Stimulated activated CD4-positive, alpha-beta T cell treated with anti-CD3 and anti-CD28 coated beads, Interleukin-12 subunit alpha, Interleukin-12 subunit beta, amount 100 ng/mL, for 48 hours (primary cell): ENCODE measurements around the gene TTL.
A peak's percentile ranks its signal among the peaks of the same experiment; 100 is the strongest.
"Not testable (repeated sequence)": the region's sequence is repeated elsewhere in the genome, so short reads cannot be mapped to it uniquely, and the experiment has no call there.

Experiments used
- DNase-seq, 3 donors: peaks; one replicate each; pipeline ENCODE4 v3.0.0-alpha.2; 2020; ENCODE audit warnings: low read depth in 2 of 3, low spot score in 1 of 3

TTL gene

DNA sequence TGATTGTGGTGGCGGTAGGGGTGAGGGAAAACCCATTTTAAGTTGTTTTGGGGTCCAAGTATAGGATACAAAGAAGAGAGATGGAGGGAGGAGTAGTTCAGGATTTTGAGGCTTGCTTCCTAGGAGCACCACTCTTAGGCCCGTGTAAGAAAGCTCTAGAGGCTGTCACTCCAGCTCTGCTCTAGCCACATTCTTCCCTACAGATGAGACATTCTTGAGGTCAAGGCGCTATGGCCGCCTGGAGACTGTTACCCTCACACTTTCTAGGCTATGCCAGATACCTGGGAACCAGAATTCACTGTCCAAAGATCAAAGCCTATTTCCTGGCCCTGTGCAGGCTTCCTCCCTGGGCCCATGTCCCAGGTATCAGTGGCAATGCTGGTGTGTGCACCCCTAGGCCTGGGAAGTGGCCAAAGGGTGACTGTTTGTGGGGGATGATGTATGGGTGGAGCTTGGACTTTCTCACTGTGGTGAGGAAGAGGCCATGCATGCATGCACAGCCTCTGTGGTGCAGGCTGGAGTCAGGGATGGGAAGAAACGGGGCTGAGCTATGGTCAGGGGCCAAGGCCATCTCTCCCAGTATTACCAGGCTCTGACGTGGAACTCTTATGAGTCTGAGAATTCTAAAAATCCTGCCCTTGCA lies 7.0 kb upstream of the TTL start:
- no peak for DNase-seq

- no peak for DNase-seq
Observed at GRCh38 chr2:112476434-112476833, 5.5 kb upstream of the TTL start.

DNA sequence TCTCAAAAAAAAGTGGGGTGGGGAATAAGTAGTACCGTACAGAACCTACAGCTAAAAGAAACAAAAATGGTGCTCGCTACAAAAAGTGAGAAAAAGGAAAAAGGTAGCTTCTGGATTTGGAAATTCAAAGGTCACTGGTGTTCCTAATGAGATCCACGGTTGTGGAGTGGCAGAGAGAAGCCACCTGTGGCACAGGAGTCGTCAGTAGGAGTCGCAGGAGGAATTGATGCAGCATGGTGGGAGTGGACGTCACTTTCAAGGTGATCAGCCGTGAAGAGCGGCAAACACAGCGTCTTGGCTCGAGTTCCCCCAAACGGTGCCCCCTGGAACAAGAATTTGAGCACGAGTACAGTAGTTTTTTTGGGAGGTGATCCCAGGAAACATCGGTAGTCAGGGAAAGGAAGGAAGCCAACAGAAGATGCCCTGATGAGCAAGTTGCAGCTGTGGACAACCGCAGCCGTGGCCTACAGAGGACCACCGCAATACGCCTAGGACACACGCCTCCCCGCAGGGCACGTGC lies 1.4 kb upstream of the TTL start:
- no peak for DNase-seq

- DNase-seq: peak; percentile 73 to 78 (median 75)
Observed at GRCh38 chr2:112481050-112481527, 867 bp upstream of the TTL start.

DNA sequence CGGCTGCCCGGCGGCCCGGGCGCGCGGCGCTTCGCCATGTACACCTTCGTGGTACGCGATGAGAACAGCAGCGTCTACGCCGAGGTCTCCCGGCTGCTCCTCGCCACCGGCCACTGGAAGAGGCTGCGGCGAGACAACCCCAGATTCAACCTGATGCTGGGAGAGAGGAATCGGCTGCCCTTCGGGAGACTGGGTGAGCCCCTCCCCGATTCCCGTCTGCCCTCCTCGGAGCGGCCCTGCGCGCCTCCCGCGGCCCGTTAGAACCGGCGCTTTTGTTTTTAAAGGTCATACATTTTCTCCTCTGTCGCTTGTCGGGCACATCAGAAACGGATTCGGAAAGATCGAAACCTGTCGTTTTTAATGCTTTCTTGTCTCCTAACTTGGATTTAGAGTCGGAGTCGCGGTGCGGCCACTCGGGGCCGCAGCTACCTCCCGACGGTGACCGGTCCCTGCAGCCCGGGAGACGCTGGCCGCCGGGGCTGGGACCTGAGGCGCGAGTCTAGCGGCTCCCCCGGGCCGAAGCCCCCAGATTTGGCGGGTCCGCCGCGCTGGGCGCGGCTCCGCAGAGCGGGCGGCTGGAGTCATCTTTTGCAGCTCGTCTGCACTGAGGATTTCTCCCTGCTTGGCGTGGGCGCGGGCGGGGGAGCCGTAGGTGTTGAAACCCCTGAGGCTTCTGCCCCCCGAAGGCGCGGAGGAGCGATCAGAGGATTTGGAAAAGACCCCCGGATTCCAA lies 519 bp downstream of the TTL start:
- DNase-seq: peak in 1 of 3 donors; percentile 14

DNA sequence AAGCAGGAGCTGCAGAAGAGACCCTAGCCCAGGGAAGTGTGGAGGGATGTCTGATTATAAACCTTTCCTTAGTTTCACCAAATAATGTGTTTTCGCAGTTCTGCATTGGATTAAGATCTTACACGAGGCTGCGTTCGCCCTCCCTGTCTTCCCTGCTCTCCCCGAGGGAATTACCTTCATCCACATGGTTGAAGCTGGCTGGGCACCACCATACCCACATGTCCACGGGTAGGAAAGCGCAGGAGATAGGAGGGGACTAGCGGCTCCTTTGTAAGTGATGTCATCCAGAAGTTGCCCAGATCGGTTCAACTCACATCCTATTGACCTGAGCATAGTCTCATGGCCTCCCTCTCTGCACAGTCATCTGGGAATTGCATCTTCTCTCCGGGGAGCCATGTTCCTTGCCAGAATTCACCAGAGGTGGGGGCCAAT lies 1.1 kb downstream of the TTL start:
- no peak for DNase-seq

DNA sequence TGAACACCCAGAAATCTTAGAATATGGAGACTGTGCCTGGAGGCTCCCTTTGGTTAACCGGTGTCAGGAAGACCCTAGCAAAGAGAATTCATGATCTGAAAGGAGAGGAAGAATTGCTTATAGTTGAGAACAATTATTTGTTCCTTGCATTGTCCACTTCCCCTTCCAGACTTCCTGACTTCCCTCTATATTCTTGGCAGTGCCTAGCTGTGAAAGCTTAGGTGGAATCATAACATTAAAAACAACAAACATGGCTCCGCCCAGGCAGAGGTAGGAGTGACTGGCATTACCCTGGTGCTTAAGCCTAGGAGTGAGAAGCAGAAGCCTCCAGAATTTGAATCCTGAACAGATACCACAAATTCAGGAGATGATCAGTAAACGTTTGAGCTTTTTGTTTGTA lies 1.9 kb downstream of the TTL start:
- no peak for DNase-seq

- DNase-seq: no peak
Observed at GRCh38 chr2:112485849-112486248, 3.9 kb downstream of the TTL start.

GRCh38 chr2:112486895-112487294 lies 4.9 kb downstream of the TTL start:
- no peak for DNase-seq

DNA sequence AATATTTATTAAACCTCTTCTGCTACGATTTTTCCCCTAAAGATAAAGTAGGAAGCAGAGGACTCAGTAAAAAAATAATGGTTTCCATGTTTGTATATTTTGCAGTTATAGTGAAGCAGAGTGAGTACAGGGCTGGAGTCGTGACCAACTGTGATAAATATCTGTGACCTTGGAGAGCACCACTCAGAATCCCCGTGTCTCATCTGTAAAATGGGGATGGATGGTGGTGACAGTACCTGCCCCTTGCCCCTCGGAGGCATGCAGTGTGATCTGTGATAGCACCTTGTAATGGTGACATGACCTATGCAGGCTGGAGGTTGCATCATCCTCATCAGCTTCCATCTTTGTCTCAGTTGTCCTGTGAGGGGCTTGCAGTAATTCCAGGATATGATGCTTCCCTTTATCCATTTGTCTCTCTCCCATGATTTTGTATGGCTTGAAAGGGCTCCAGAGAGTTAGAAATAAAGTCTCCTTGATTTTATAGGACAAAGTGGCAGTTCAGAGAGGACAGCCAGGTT lies 5.5 kb downstream of the TTL start:
- DNase-seq: no peak

- no peak for DNase-seq
Observed at GRCh38 chr2:112488201-112488600, 6.2 kb downstream of the TTL start.

DNA sequence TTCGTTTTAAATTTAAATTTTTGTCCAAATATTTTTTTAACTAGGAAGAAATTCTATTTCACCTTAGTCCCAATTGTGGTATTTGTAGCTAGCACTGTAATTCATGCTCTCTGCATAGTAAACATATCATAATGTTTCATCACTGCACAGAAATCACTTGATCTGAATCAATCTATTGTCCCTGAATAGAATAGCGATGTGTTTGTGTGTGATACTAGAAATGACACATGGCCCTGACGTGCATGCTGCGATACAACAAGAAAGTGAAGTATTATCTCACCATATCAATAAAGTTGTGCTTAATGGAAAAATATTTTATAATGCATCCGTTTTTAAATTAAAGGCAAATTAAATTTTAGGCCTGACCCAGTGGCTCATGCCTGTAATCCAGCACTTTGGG lies 10.0 kb downstream of the TTL start:
- no peak for DNase-seq

- no peak for DNase-seq
Observed at GRCh38 chr2:112493048-112493447, 11.1 kb downstream of the TTL start.

GRCh38 chr2:112493858-112494648 lies 12.1 kb downstream of the TTL start:
- DNase-seq: no peak

- no peak for DNase-seq
Observed at GRCh38 chr2:112494828-112495227, 12.9 kb downstream of the TTL start.

DNA sequence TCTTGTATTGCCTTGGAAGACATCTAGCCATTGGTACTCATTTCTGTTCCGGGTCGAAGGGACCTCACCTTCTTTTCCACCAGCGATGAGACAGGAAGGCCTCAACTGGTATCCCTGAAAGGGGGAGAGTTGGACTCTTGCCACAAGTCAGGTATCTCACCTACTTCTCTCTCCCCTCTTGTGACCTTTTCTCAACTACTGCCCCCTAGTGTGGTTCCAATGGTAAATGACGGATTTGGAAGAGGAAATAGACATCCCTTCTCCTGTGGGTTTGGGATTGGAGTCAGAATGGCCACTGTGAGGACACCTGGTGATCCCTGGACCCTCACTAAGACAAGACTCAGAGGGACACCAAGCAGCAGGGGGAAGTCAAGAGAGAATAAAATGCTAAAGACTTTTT lies 13.9 kb downstream of the TTL start:
- not testable (repeated sequence) for DNase-seq

DNA sequence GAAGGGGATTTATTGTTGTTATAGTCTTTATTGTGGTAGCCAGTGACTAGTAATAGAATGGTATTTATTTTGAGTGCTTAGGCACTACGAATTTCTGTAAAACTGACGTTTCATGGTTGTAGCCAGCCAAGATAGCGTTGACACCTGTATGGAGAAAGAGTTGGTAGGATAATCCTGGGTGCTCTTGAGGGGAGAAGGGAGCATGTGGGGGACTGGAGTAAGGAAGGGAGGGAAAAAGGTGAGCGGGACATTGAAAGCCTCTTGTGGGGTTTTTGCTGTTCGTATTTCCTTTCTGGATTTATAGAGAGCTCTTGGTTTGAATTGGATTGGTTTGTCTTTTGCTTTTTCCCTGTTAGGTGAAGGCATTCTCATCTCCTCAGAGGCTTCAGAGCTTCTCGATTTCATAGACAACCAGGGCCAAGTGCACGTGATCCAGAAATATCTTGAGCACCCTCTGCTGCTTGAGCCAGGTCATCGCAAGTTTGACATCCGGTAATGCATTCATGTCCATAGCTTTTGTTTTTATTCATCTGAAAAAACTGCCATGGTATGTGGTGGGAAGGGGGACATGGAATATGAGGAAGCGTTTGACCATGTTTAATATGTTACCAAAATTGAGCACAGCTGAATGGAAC lies 19.0 kb downstream of the TTL start:
- peak in 1 of 3 donors; percentile 26 for DNase-seq

- not testable (repeated sequence) for DNase-seq
Observed at GRCh38 chr2:112509239-112509998, 27.5 kb downstream of the TTL start.

DNA sequence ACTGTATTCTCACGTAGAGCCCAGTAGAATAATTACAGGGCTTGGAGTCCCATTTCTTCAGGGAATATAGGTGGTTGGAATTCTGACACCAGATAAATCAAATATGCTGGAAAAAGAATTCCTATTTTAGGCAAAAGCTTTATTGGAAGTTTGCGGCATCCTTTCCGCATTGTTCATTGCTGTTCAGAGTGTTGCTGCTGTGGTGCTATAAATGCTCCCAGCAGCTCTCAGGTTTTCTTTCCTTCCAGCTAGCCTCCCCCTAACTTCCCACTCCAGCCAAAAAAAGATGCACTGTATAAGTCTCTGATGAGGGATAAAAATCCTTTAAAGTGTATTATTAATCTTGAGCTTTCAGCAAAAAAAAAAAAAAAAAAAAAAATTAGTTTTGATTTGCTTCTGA lies 34.8 kb downstream of the TTL start:
- no peak for DNase-seq

DNA sequence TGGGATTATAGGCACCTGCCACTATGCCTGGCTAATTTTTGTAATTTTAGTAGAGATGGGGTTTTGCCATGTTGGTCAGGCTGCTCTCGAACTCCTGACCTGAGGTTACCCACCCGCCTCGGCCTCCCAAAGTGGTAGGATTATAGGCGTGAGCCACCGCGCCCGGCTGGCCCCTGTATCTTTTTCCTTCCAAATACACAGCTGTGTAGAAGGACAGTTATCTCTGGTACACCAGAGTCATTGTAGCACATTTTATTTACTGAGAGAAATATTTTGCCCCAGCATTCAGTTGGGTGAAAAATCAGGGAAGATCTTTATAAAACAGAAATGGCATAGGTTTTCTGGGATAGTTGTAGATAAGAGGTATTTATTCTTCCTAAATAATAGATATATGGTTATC lies 36.9 kb downstream of the TTL start:
- DNase-seq: no peak
